Measurements from ENCODE around the gene MRPL34.

DNA sequence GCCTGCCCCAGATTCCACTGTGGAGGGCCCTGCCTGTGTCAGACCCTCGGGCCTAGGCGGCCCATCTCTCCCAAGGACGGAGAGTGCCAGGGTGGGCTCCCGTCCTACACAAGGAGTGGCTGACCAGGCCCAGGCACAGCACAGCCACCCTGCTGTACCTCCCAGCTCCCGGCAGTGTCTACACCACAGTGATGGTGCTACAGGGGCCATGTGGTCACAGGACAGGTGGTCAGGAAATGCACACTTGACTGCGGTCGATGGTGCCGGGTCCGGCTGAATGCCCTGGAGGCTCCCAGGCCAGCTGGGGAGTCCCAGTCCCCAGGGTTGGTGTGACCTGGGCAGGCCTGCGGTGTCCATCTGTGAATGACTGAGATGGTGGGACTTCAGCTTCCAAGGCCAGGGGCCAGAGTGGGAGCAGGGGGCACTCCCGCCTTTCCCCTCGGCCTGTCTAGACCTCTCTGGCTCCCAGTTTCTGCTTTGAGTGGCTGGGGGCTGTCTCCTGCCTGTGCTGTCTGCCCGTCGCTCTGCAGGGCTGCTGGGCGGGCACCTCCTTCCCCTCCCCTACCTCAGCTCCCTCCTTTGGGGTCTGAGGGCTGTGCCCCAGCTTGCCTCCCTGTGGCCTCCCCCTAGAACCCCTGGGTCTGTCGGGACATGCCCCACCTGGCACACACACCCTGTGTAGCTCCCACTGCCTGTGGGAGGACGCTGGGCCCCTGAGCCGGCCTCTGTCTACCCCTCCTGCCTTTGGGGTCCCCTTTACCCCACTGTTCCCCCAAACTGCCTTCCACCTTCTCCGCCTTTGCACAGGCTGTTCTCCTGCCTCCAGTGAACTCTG lies 16.2 kb downstream of the MRPL34 start:
- TF ChIP-seq CTCF (IDR thresholded peaks at IDR 0.05 in 4 of 5, conservative IDR thresholded peaks at IDR 0.05 in 1 of 5) (no peak), POLR2A (IDR thresholded peaks at IDR 0.05) (no peak)
